Calu3 (cell line): ENCODE measurements around the gene SLC38A9. TPM values are rescaled to one million over a fixed set of nuclear protein-coding genes. Genes with fewer than 3 reads are reported as not detected.

Experiments
- BruUV-seq: library from RNA; stranded (reverse); fragments of 400-500 nt; replicated peaks from 2 replicates; lab custom pipeline; 2021; lab: Mats Ljungman, UMichigan
- CTCF ChIA-PET: fragments of 300-600 bp; sonication (Branson Sonifier 250); formaldehyde crosslinking; loops from one replicate; lab custom pipeline; 2022; ENCODE audit warnings: antibody characterized with exemption; lab: Charles Lee
- DNase-seq: peaks from one replicate; pipeline ENCODE4 v3.0.0; 2022
- H3K27ac Mint-ChIP-seq: one replicate; pipeline ENCODE4 v1.8.0; 2022; ENCODE audit warnings: mixed read lengths; ENCODE audit not compliant: unreplicated experiment
- H3K27me3 Mint-ChIP-seq: one replicate; pipeline ENCODE4 v1.8.0; 2022; ENCODE audit warnings: mixed read lengths; ENCODE audit not compliant: unreplicated experiment
- H3K36me3 Mint-ChIP-seq: one replicate; pipeline ENCODE4 v1.8.0; 2022; ENCODE audit warnings: mild to moderate bottlenecking, moderate library complexity, mixed read lengths; ENCODE audit not compliant: insufficient read depth, unreplicated experiment
- H3K4me1 Mint-ChIP-seq: one replicate; pipeline ENCODE4 v1.8.0; 2022; ENCODE audit warnings: mild to moderate bottlenecking, low read depth, mixed read lengths; ENCODE audit not compliant: unreplicated experiment
- H3K4me3 Mint-ChIP-seq: one replicate; pipeline ENCODE4 v1.8.0; 2022; ENCODE audit warnings: mild to moderate bottlenecking, low read depth, moderate library complexity, mixed read lengths; ENCODE audit not compliant: unreplicated experiment
- H3K9me3 Mint-ChIP-seq: one replicate; pipeline ENCODE4 v1.8.0; 2022; ENCODE audit warnings: low read depth, mixed read lengths; ENCODE audit not compliant: unreplicated experiment
- CTCF ChIP-seq: fragments of 200-600 bp; IDR thresholded peaks from one replicate; pipeline ENCODE4 v1.8.0; 2022; ENCODE audit warnings: antibody characterized with exemption; ENCODE audit not compliant: unreplicated experiment
- intact Hi-C: fragments of 100-400 bp; cut with micrococcal nuclease; formaldehyde crosslinking; loops from one replicate; pipeline ENCODE4 v1.10.0; 2022; ENCODE audit not compliant: unreplicated experiment
- total RNA-seq: library from RNA; stranded (reverse); gene quantifications from 2 replicates; pipeline ENCODE4 v1.2.3, GENCODE V29; 2022

SLC38A9 gene
- total RNA-seq, 1 experiment from 2014 or later: 30.5 TPM

GRCh38 chr5:55681301-55681700, 30.8 kb downstream of the SLC38A9 start:
- H3K9me3 Mint-ChIP-seq: no peaks in the 10 kb centered on the region
- H3K27ac Mint-ChIP-seq: no peak overlapping the region
- no peak overlapping the region for H3K4me3 Mint-ChIP-seq
- intact Hi-C loops: no loop called here
- no TSS peak for BruUV-seq
- no peak for DNase-seq
- H3K4me1 Mint-ChIP-seq: no peaks in the 10 kb centered on the region
- H3K36me3 Mint-ChIP-seq: no peaks in the 10 kb centered on the region
- no peak for TF ChIP-seq CTCF
- CTCF ChIA-PET: no interaction called here
- no peaks in the 10 kb centered on the region for H3K27me3 Mint-ChIP-seq

- H3K27me3 Mint-ChIP-seq: no peaks in the 10 kb centered on the region
- H3K4me3 Mint-ChIP-seq: no peak overlapping the region
- no peak for TF ChIP-seq CTCF
- CTCF ChIA-PET: no interaction called here
- no TSS peak for BruUV-seq
- no peak overlapping the region for H3K27ac Mint-ChIP-seq
- H3K9me3 Mint-ChIP-seq: no peaks in the 10 kb centered on the region
- intact Hi-C loops: no loop called here
- no peak for DNase-seq
- no peaks in the 10 kb centered on the region for H3K4me1 Mint-ChIP-seq
- peaks cover 5% of the 10 kb centered on the region for H3K36me3 Mint-ChIP-seq
Observed at GRCh38 chr5:55680353-55680752, 31.8 kb downstream of the SLC38A9 start.

- Mint-ChIP-seq H3K27me3 (no peaks in the 10 kb centered on the region), H3K4me3 (no peak overlapping the region)
Observed at GRCh38 chr5:55679556-55679955, 32.6 kb downstream of the SLC38A9 start.

GRCh38 chr5:55675119-55675518, 37.0 kb downstream of the SLC38A9 start:
- DNase-seq: no peak
- TF ChIP-seq CTCF: no peak
- H3K27ac Mint-ChIP-seq: no peak overlapping the region
- no peaks in the 10 kb centered on the region for H3K4me1 Mint-ChIP-seq
- CTCF ChIA-PET: no interaction called here
- BruUV-seq: no TSS peak
- no peaks in the 10 kb centered on the region for H3K27me3 Mint-ChIP-seq
- intact Hi-C loops: no loop called here
- H3K9me3 Mint-ChIP-seq: no peaks in the 10 kb centered on the region
- H3K36me3 Mint-ChIP-seq: peaks cover 5% of the 10 kb centered on the region
- H3K4me3 Mint-ChIP-seq: no peak overlapping the region

More at GRCh38 chr5:55679556-55679955, 32.6 kb downstream of the SLC38A9 start:
- intact Hi-C loops: no loop called here
- CTCF ChIA-PET: no interaction called here
- H3K36me3 Mint-ChIP-seq: peaks cover 5% of the 10 kb centered on the region
- BruUV-seq: no TSS peak
- H3K4me1 Mint-ChIP-seq: no peaks in the 10 kb centered on the region
- DNase-seq: no peak
- no peak overlapping the region for H3K27ac Mint-ChIP-seq
- no peaks in the 10 kb centered on the region for H3K9me3 Mint-ChIP-seq
- TF ChIP-seq CTCF: no peak
